Naive thymus-derived CD4-positive, alpha-beta T cell (primary cell): ENCODE measurements around the gene COMMD6. TPM values are rescaled to one million over a fixed set of nuclear protein-coding genes. Genes with fewer than 3 reads are reported as not detected.

Experiments
- ATAC-seq: fragments of 150-1000 bp; cut with Tn5 transposase; 2 replicates; pipeline ENCODE4 v1.10.0; 2021; ENCODE audit warnings: mild to moderate bottlenecking, moderate library complexity
- CTCF ChIA-PET: fragments of 350-600 bp; sonication (Branson Sonifier 250); formaldehyde crosslinking; loops from one replicate; lab custom pipeline; 2021; ENCODE audit warnings: antibody characterized with exemption; lab: Charles Lee
- POLR2A ChIA-PET: fragments of 350-600 bp; sonication (Branson Sonifier 250); formaldehyde crosslinking; loops from one replicate; lab custom pipeline; 2021; ENCODE audit warnings: antibody characterized with exemption, inconsistent platforms; lab: Charles Lee
- DNase-seq, 9 donors: peaks; one replicate each; pipeline versions ENCODE4 v3.0.0 to v3.0.0-alpha.2; 2020 to 2022; ENCODE audit warnings: mixed read lengths in 1 of 9
- H3K27ac ChIP-seq: one replicate; pipeline ENCODE4 v1.7.0; 2013; ENCODE audit warnings: mild to moderate bottlenecking, low read depth, low read length, moderate library complexity
- H3K27me3 ChIP-seq, 2 donors: one replicate each; pipeline ENCODE4 v1.7.0; 2013; ENCODE audit warnings: low read length in 2 of 2, mild to moderate bottlenecking in 2 of 2, moderate library complexity in 2 of 2; ENCODE audit not compliant: control insufficient read depth in 2 of 2, insufficient read depth in 2 of 2
- H3K36me3 ChIP-seq, 3 experiments: 1 replicate in 2 of 3; 2 replicates in 1 of 3; pipeline ENCODE4 v1.7.0; 2013; ENCODE audit warnings: low read length in 3 of 3, mild to moderate bottlenecking in 3 of 3, moderate library complexity in 1 of 3; ENCODE audit not compliant: insufficient read depth in 3 of 3, control insufficient read depth in 2 of 3
- H3K4me1 ChIP-seq, 2 donors: one replicate each; pipeline ENCODE4 v1.7.0; 2013; ENCODE audit warnings: low read length in 2 of 2, mild to moderate bottlenecking in 2 of 2, moderate library complexity in 1 of 2; ENCODE audit not compliant: control insufficient read depth in 2 of 2, insufficient read depth in 2 of 2
- H3K4me3 ChIP-seq: 2 replicates; pipeline ENCODE4 v1.7.0; 2013; ENCODE audit warnings: mild to moderate bottlenecking, low read length
- H3K9me3 ChIP-seq, 3 experiments: 1 replicate in 2 of 3; 2 replicates in 1 of 3; pipeline ENCODE4 v1.7.0; 2013; ENCODE audit warnings: low read length in 3 of 3; ENCODE audit not compliant: control insufficient read depth in 2 of 3
- H3K27ac Mint-ChIP-seq, 9 donors: one replicate each; pipeline ENCODE4 v1.8.0; 2020 to 2022; ENCODE audit warnings: mixed read lengths in 9 of 9, mild to moderate bottlenecking in 8 of 9, moderate library complexity in 5 of 9, inconsistent platforms in 2 of 9
- H3K27me3 Mint-ChIP-seq, 5 donors: one replicate each; pipeline ENCODE4 v1.8.0; 2021 to 2022; ENCODE audit warnings: mixed read lengths in 5 of 5, mild to moderate bottlenecking in 1 of 5
- H3K36me3 Mint-ChIP-seq, 5 donors: one replicate each; pipeline ENCODE4 v1.8.0; 2020 to 2022; ENCODE audit warnings: mixed read lengths in 5 of 5, mild to moderate bottlenecking in 3 of 5, inconsistent platforms in 1 of 5
- H3K4me1 Mint-ChIP-seq, 7 donors: one replicate each; pipeline ENCODE4 v1.8.0; 2020 to 2022; ENCODE audit warnings: mixed read lengths in 7 of 7, mild to moderate bottlenecking in 3 of 7, inconsistent platforms in 1 of 7
- H3K4me3 Mint-ChIP-seq, 10 donors: one replicate each; pipeline ENCODE4 v1.8.0; 2020 to 2022; ENCODE audit warnings: mild to moderate bottlenecking in 10 of 10, mixed read lengths in 10 of 10, moderate library complexity in 6 of 10, inconsistent platforms in 2 of 10
- H3K9me3 Mint-ChIP-seq, 11 donors: one replicate each; pipeline ENCODE4 v1.8.0; 2020 to 2022; ENCODE audit warnings: mixed read lengths in 11 of 11, mild to moderate bottlenecking in 4 of 11, inconsistent platforms in 1 of 11, moderate library complexity in 1 of 11
- intact Hi-C, 2 donors: fragments of 100-400 bp; cut with micrococcal nuclease; formaldehyde crosslinking; loops; one replicate each; pipeline ENCODE4 v1.15.1; 2023
- polyA plus RNA-seq, 2 donors: library from polyadenylated mRNA; unstranded; fragments of 300-500 nt; fragmentation: Illumina TruSeq; gene quantifications; one replicate each; pipeline ENCODE4 v1.2.3, GENCODE V29; 2021
- total RNA-seq, 6 experiments: library from RNA in 5 of 6; stranded (reverse) in 5 of 6; gene quantifications; 1 replicate in 5 of 6; 2 replicates in 1 of 6; pipeline ENCODE4 v1.2.3 and lab custom pipeline; 2021 to 2026

The COMMD6 gene
- total and polyA plus RNA-seq, 7 experiments from 2014 or later = 133 to 690 (median 226) TPM

DNA sequence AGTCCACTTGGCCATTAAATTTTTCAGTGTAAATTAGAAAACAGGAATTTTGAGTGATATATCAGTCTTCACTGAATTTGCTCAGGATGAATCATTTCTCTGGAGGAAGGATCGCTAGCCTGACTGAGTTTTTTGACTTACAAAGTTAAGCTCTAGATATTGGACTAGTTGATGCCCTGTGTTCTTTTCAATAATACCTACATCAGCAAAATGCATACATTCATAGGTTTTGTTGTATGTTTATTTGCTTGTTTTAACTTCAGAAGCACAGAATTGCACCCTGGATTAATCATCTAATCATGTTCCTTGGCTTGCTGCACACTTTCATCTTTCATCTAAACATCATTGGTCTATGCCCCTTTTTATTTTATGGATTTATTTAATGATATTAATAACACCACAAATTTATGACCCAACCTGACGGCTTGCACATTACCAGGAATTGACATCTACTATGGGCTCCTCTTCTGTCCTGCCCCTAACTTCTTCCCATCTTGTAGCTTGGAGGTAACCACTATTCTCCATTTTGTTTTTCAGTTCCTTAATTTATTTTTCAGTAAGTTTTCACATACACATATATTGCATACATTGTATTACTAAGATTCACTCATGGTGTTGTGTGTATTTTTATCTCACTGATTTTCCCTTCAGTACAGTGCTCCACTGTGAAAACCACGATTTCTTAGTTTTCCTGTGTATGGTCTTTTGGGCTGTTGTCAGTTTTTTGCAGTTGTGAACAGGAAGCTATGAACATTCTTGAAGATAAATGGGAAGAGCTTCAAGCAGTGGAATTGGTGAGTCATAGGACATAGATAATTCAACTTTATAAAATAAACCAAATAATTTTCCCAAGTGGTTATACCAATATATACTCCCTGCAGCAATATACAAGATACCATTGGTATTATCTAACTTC, 23.3 kb downstream of the COMMD6 start:
- no peaks in the 10 kb centered on the region for H3K27me3 ChIP-seq
- H3K27me3 Mint-ChIP-seq = peaks cover 0 to 18% (median 9%) of the 10 kb centered on the region in 5 donors
- H3K36me3 Mint-ChIP-seq = no peaks in the 10 kb centered on the region
- ChIA-PET POLR2A (no interaction called here), CTCF (no interaction called here)
- ATAC-seq (no peak), DNase-seq (no peak)
- H3K27ac ChIP-seq = no peak overlapping the region
- no peak overlapping the region for H3K27ac Mint-ChIP-seq
- H3K4me1 Mint-ChIP-seq = peaks cover 0 to 5% (median 0%) of the 10 kb centered on the region in 7 donors
- H3K4me3 Mint-ChIP-seq = no peak overlapping the region
- intact Hi-C loops = no loop called here
- H3K36me3 ChIP-seq = no peaks in the 10 kb centered on the region
- no peaks in the 10 kb centered on the region for H3K9me3 ChIP-seq
- peaks cover 0 to 7% (median 0%) of the 10 kb centered on the region in 11 donors for H3K9me3 Mint-ChIP-seq
- no peak overlapping the region for H3K4me3 ChIP-seq
- H3K4me1 ChIP-seq = no peaks in the 10 kb centered on the region

DNA sequence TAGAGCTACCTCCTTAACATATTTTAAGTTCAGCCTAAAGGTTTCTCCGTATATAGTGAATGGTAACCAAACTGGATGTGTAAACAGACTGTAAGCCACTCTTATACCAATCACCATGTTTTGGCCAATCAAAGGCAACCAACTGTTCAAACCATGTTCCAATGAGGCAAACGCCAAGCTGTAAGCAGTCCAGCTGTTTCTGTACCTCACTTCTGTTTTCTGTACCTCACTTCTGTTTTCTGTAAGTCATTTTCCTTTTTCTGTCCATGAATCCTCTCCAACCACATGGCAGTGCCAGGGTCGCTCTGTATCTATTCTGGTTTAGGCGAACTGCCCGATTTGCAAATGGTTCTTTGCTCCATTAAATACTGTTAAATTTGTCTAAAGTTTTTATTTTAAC, 24.4 kb downstream of the COMMD6 start:
- H3K9me3 Mint-ChIP-seq = peaks cover 0 to 4% (median 0%) of the 10 kb centered on the region in 11 donors

DNA sequence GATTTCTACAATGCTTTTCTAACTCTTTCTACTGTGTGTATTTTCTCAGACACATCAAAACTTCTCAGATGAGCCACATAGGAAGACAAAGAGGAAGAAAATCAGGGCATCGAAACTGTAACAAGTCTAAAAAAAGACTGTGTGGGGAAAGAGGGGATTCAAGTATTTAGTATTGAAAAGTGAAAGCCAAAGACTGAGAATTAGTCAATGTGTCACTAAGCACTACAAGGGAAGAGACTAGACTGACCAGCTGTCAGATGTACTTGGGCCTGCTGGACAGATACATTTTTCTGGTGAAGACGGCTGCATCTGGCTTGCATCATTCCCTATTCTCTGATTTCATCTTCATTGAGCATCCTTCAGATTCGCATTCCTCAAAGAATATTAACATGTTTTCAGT, 25.4 kb downstream of the COMMD6 start:
- H3K9me3 ChIP-seq = no peaks in the 10 kb centered on the region
- H3K27me3 ChIP-seq = no peaks in the 10 kb centered on the region
- ChIA-PET CTCF (no interaction called here), POLR2A (no interaction called here)
- H3K27ac ChIP-seq = no peak overlapping the region
- no peak overlapping the region for H3K4me3 Mint-ChIP-seq
- no peak overlapping the region for H3K4me3 ChIP-seq
- H3K4me1 Mint-ChIP-seq = peaks cover 0 to 5% (median 0%) of the 10 kb centered on the region in 7 donors
- no peak overlapping the region for H3K27ac Mint-ChIP-seq
- no peak for DNase-seq
- H3K27me3 Mint-ChIP-seq = peaks cover 0 to 18% (median 9%) of the 10 kb centered on the region in 5 donors
- H3K4me1 ChIP-seq = no peaks in the 10 kb centered on the region
- no peaks in the 10 kb centered on the region for H3K36me3 Mint-ChIP-seq
- no peaks in the 10 kb centered on the region for H3K36me3 ChIP-seq
- H3K9me3 Mint-ChIP-seq = peaks cover 0 to 3% (median 0%) of the 10 kb centered on the region in 11 donors
- intact Hi-C loops = no loop called here
- ATAC-seq = no peak

More for the DNA sequence above, 24.4 kb downstream of the COMMD6 start:
- Histone ChIP-seq H3K27me3 (no peaks in the 10 kb centered on the region), H3K27ac (no peak overlapping the region), H3K4me3 (no peak overlapping the region), H3K9me3 (no peaks in the 10 kb centered on the region), H3K4me1 (no peaks in the 10 kb centered on the region), H3K36me3 (no peaks in the 10 kb centered on the region)
- ATAC-seq (no peak), DNase-seq (no peak)
- no peak overlapping the region for H3K27ac Mint-ChIP-seq
- POLR2A ChIA-PET = no interaction called here
- CTCF ChIA-PET = no interaction called here
- no peaks in the 10 kb centered on the region for H3K36me3 Mint-ChIP-seq
- intact Hi-C loops = no loop called here
- H3K27me3 Mint-ChIP-seq = peaks cover 0 to 18% (median 9%) of the 10 kb centered on the region in 5 donors
- no peak overlapping the region for H3K4me3 Mint-ChIP-seq
- H3K4me1 Mint-ChIP-seq = peaks cover 0 to 5% (median 0%) of the 10 kb centered on the region in 7 donors

DNA sequence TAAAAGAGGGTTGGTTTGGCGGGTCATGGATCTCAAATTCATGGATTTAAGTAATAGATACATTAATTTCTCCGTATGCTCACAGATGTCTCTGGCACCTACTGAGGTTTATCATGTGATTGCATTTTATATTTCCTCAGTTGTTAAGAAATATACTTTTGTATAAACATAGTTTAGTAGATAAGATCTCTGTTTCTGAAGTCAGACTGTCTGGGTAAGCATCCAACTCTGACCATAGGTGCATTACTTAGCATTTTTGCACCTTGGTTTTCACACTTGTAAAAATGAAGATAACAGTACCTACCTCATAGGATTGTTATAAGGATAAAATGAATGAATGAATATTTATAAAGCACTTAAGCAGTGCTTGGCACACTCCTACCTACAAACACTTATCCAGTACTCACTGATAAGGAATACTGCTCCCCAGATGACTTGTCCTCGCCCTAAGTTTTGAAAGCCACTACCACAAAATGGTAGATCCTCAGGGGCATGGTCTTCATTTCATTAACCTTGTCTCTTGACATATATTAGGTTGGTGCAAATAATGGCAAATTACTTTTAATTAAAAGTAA, 26.5 kb downstream of the COMMD6 start:
- CTCF ChIA-PET = no interaction called here
- Mint-ChIP-seq H3K9me3 (peaks cover 0 to 3% (median 0%) of the 10 kb centered on the region in 11 donors), H3K27me3 (peaks cover 0 to 18% (median 9%) of the 10 kb centered on the region in 5 donors)

DNA sequence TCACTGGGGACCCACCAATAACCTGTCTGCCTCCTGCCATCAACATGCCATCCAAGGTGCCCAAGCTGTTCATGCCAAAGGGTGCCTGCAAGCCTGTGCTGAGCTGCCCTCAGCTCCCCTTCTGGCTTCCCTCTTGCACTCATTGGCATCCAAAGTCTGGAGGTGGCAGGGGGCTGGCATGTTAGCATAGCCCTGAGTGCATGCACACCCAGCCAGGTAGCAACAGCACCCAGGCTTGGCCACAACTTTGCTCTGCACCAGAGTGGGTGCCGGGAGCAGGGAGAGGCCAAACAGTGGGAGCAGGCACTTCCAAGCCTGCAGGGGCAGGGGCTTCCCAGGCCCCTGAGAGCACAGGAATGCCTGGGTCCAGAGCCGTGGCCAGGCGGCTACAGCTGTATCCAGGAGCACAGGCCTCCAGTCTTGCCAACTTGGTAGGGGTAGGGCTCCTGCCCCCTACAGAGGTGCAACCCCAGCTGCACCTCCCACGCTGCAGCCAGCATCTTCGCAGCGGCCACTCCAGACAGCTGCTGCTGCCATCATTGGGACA, 29.6 kb downstream of the COMMD6 start:
- Mint-ChIP-seq H3K4me3 (no peak overlapping the region), H3K27me3 (peaks cover 1 to 8% (median 7%) of the 10 kb centered on the region in 5 donors), H3K36me3 (no peaks in the 10 kb centered on the region), H3K9me3 (peaks cover 0 to 1% (median 0%) of the 10 kb centered on the region in 11 donors), H3K4me1 (peaks cover 0 to 4% (median 0%) of the 10 kb centered on the region in 7 donors), H3K27ac (no peak overlapping the region)
- no peak overlapping the region for H3K4me3 ChIP-seq
- CTCF ChIA-PET = no interaction called here
- DNase-seq (no peak), ATAC-seq (no peak)
- H3K27ac ChIP-seq = no peak overlapping the region
- POLR2A ChIA-PET = no interaction called here
- no peaks in the 10 kb centered on the region for H3K4me1 ChIP-seq
- H3K27me3 ChIP-seq = no peaks in the 10 kb centered on the region
- H3K36me3 ChIP-seq = no peaks in the 10 kb centered on the region
- intact Hi-C loops = no loop called here
- no peaks in the 10 kb centered on the region for H3K9me3 ChIP-seq

More for the DNA sequence above, 26.5 kb downstream of the COMMD6 start:
- Mint-ChIP-seq H3K4me3 (no peak overlapping the region), H3K36me3 (no peaks in the 10 kb centered on the region), H3K27ac (no peak overlapping the region), H3K4me1 (peaks cover 0 to 5% (median 0%) of the 10 kb centered on the region in 7 donors)
- no peaks in the 10 kb centered on the region for H3K36me3 ChIP-seq
- intact Hi-C loops = loop anchor here in 1 of 2 donors (2.0 kb wide), 1 partner anchor 28 kb away; the partner anchor contains the start of gene TBC1D4
- no peaks in the 10 kb centered on the region for H3K4me1 ChIP-seq
- DNase-seq = no peak
- H3K4me3 ChIP-seq = no peak overlapping the region
- H3K27me3 ChIP-seq = no peaks in the 10 kb centered on the region
- POLR2A ChIA-PET = no interaction called here
- no peak overlapping the region for H3K27ac ChIP-seq
- H3K9me3 ChIP-seq = no peaks in the 10 kb centered on the region
- ATAC-seq = no peak

DNA sequence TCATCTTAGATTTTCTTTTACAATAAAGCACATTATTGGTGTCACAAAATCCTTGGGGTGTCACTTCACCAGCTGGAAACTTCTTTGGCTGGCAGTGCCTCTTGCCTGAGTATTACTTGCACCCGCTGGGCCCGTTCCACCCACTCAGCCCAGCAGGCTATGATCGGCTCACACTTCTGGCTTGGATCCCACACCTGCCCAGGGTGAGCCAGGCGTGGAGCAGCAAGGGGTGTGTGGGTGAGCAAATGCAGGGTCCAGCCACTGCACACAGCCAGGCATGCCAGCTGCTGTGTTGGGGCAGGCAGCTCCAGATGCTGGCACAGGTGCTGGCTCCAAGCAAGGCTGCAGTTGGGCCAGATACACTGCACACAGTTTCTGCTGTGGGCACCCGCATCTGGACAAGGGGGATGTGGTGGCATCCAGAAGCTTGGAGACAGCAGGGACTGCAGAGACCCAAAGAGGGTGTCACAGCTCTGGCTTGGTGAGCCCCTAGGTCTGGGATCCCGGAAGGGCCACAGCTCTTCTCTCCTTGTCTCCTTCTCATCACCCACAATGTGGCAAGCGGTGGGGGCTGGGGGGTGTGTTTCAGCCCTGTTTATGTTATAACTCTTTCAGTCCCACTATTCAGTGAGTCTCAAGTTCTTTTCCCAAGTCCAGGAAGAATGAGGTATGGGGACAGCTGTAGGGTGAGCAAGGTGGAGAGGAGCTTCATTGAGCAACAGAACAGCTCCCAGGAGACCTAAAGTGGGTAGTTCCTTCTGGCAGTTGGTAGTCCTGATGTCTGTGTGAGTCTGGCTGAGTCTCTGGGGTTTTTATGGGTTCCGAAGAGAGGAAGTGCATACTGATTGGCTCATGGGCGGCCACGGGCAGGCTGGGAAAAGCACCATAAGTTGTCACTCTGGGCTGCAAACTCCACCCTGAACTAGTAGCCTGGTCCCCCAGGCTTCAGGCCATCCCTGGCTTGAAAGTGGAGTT, 30.3 kb downstream of the COMMD6 start:
- peak; percentile 16 for ATAC-seq
- Mint-ChIP-seq H3K27ac (no peak overlapping the region), H3K4me3 (no peak overlapping the region), H3K9me3 (no peaks in the 10 kb centered on the region), H3K27me3 (peaks cover 0 to 5% (median 3%) of the 10 kb centered on the region in 5 donors), H3K36me3 (no peaks in the 10 kb centered on the region), H3K4me1 (peaks cover 0 to 2% (median 0%) of the 10 kb centered on the region in 7 donors)
- Histone ChIP-seq H3K9me3 (no peaks in the 10 kb centered on the region), H3K4me3 (no peak overlapping the region), H3K4me1 (no peaks in the 10 kb centered on the region), H3K27me3 (no peaks in the 10 kb centered on the region), H3K27ac (no peak overlapping the region), H3K36me3 (no peaks in the 10 kb centered on the region)
- DNase-seq = no peak
- intact Hi-C loops = no loop called here
- ChIA-PET CTCF (no interaction called here), POLR2A (no interaction called here)
